ENCODE results near the gene SCRN1. TPM values are rescaled to one million over a fixed set of nuclear protein-coding genes. Genes with fewer than 3 reads are reported as not detected.
A peak's percentile ranks its signal among the peaks of the same experiment; 100 is the strongest.

The SCRN1 gene
- total RNA-seq, 2 donors from 2014 or later: 110 to 112 TPM

GRCh38 chr7:29970158-29970557 is 19.4 kb downstream of the SCRN1 start:
- Histone ChIP-seq H3K27ac (ENCODE audit: low read depth, low read length) (peak overlapping the region; percentile 73), H3K9ac (ENCODE audit: extremely low read depth, low read length, poor library complexity, severe bottlenecking) (no peak overlapping the region), H3K27me3 (ENCODE audit: control insufficient read depth, insufficient read depth, low read length, poor library complexity, severe bottlenecking) (no peaks in the 10 kb centered on the region), H3K36me3 (ENCODE audit: control insufficient read depth, insufficient read depth, low read length) (peaks cover 42% of the 10 kb centered on the region), H3K4me3 (ENCODE audit: low read length) (no peak overlapping the region), H3K4me1 (ENCODE audit: control insufficient read depth, insufficient read depth, low read length) (no peaks in the 10 kb centered on the region), H3K9me3 (ENCODE audit: control insufficient read depth, low read length) (peaks cover 7% of the 10 kb centered on the region)
- 60 to 88% methylated on average over 1 of the region's 1 CpG for WGBS, 2 experiments (ENCODE audit: insufficient coverage in 1 of 2, insufficient read length in 1 of 2)
- Mint-ChIP-seq H3K27ac (no peak overlapping the region), H3K27me3 (ENCODE audit: insufficient read depth) (no peaks in the 10 kb centered on the region), H3K4me1 (peaks cover 10% of the 10 kb centered on the region), H3K4me3 (no peak overlapping the region), H3K9me3 (no peaks in the 10 kb centered on the region), H3K36me3 (ENCODE audit: low read depth) (peaks cover 42% of the 10 kb centered on the region)
- DNase-seq: no peak
- no peak for TF ChIP-seq CTCF (conservative IDR thresholded peaks at IDR 0.05)

GRCh38 chr7:29969738-29970137 is 19.9 kb downstream of the SCRN1 start:
- Histone ChIP-seq H3K9me3 (ENCODE audit: control insufficient read depth, low read length) (peaks cover 7% of the 10 kb centered on the region), H3K27me3 (ENCODE audit: control insufficient read depth, insufficient read depth, low read length, poor library complexity, severe bottlenecking) (no peaks in the 10 kb centered on the region), H3K27ac (ENCODE audit: low read depth, low read length) (peak overlapping the region; percentile 73), H3K4me3 (ENCODE audit: low read length) (no peak overlapping the region), H3K36me3 (ENCODE audit: control insufficient read depth, insufficient read depth, low read length) (peaks cover 44% of the 10 kb centered on the region), H3K4me1 (ENCODE audit: control insufficient read depth, insufficient read depth, low read length) (no peaks in the 10 kb centered on the region), H3K9ac (ENCODE audit: extremely low read depth, low read length, poor library complexity, severe bottlenecking) (no peak overlapping the region)
- Mint-ChIP-seq H3K27me3 (ENCODE audit: insufficient read depth) (no peaks in the 10 kb centered on the region), H3K4me3 (no peak overlapping the region), H3K4me1 (peaks cover 10% of the 10 kb centered on the region), H3K9me3 (no peaks in the 10 kb centered on the region), H3K36me3 (ENCODE audit: low read depth) (peaks cover 44% of the 10 kb centered on the region), H3K27ac (no peak overlapping the region)
- no peak for TF ChIP-seq CTCF (conservative IDR thresholded peaks at IDR 0.05)
- WGBS, 2 experiments (ENCODE audit: insufficient coverage in 1 of 2, insufficient read length in 1 of 2): 79 to 87% methylated on average over 2 of the region's 2 CpGs
- no peak for DNase-seq

GRCh38 chr7:29968683-29969395 is 20.8 kb downstream of the SCRN1 start:
- 92 to 93% methylated on average over 8 to 12 of the region's 12 CpGs for WGBS, 2 experiments (ENCODE audit: insufficient coverage in 1 of 2, insufficient read length in 1 of 2)
- no peak overlapping the region for H3K4me3 ChIP-seq (ENCODE audit: low read length)
- Mint-ChIP-seq H3K4me1 (peaks cover 10% of the 10 kb centered on the region), H3K36me3 (ENCODE audit: low read depth) (peaks cover 47% of the 10 kb centered on the region), H3K4me3 (no peak overlapping the region), H3K9me3 (no peaks in the 10 kb centered on the region), H3K27me3 (ENCODE audit: insufficient read depth) (no peaks in the 10 kb centered on the region), H3K27ac (peak overlapping the region; percentile 75)
- TF ChIP-seq CTCF (conservative IDR thresholded peaks at IDR 0.05): no peak
- DNase-seq: no peak
- H3K4me1 ChIP-seq (ENCODE audit: control insufficient read depth, insufficient read depth, low read length): no peaks in the 10 kb centered on the region
- peaks cover 45% of the 10 kb centered on the region for H3K36me3 ChIP-seq (ENCODE audit: control insufficient read depth, insufficient read depth, low read length)
- peaks cover 7% of the 10 kb centered on the region for H3K9me3 ChIP-seq (ENCODE audit: control insufficient read depth, low read length)
- no peak overlapping the region for H3K27ac ChIP-seq (ENCODE audit: low read depth, low read length)
- no peak overlapping the region for H3K9ac ChIP-seq (ENCODE audit: extremely low read depth, low read length, poor library complexity, severe bottlenecking)
- H3K27me3 ChIP-seq (ENCODE audit: control insufficient read depth, insufficient read depth, low read length, poor library complexity, severe bottlenecking): no peaks in the 10 kb centered on the region

All from endodermal cell (in vitro differentiated cells).